GM18526 (cell line): ENCODE results near the gene DLEC1.

ENCODE experiments used
- POLR2A ChIP-seq: IDR thresholded peaks from 3 replicates; pipeline ENCODE4 v1.6.1; 2011; ENCODE audit not compliant: insufficient read length; ENCODE audit errors: extremely low read depth

Gene DLEC1

GRCh38 chr3:38022896-38023709 is 15.9 kb upstream of the DLEC1 start:
- TF ChIP-seq POLR2A: no peak

DNA sequence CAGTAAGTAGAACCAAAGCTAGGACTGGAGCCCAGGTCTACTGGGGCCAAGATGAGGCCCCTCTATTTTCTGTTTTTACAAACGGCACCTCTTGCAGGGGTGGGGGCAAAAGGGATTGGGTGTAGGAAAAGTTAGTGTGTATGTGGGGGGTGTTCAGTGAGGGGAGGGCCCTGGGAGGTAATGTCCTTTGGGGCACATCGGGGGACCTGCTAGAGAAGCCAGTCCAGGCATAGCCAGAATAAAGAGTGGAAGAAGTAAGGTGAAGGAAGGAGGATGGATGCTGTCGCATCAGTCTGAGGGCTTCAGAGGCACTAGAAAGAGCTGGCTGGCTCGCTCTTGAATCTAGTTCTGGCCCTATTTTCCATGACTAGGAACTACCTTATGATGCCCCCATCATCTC is 12.2 kb upstream of the DLEC1 start:
- no peak for TF ChIP-seq POLR2A

DNA sequence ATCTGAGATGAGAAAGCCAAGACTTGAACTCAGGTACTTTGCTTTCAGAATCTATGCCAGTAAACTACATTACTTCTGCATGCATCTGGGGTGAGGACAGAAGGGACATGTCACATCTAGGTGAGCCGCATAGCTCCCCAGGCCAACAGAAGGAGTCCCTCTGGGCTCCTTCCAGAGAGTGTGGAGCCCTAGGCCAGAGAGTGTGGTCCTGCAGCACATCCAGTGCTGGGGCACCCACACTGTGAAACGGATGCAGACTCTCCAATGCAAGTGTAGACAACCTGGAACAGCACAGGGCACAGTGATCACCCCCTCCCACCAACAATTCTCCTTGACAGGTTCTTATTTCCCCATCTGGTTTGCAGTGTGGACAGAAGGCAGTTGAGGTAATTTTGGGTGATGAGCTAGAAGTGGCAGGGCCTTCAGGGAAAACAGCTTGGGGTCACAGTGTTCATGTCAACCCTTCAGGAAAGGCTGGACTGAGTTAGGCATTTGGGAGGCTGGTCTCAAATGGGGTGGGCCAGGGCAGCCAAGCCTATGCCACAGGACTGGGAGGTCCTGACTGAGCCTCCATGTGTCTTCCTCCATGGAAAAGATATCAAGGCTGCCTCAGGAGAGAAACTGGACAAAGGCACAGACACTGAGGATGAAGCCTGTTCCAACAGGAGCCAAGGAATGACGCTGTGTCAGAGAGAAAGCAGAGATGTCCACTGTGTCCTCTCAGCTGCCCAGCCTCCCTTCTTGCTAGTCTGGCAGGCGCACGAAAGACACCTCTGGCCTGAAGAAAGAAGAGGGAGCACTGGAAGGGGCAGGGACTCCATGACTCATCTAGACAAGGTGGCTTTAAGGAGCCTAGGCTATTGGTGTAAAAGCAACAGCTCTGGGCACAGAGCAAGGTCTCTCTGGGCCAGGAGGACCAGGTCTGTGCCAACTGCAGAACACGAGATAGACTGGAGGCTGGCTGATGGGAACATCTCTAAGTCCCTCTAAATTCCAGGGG is 11.2 kb upstream of the DLEC1 start:
- TF ChIP-seq POLR2A: no peak

DNA sequence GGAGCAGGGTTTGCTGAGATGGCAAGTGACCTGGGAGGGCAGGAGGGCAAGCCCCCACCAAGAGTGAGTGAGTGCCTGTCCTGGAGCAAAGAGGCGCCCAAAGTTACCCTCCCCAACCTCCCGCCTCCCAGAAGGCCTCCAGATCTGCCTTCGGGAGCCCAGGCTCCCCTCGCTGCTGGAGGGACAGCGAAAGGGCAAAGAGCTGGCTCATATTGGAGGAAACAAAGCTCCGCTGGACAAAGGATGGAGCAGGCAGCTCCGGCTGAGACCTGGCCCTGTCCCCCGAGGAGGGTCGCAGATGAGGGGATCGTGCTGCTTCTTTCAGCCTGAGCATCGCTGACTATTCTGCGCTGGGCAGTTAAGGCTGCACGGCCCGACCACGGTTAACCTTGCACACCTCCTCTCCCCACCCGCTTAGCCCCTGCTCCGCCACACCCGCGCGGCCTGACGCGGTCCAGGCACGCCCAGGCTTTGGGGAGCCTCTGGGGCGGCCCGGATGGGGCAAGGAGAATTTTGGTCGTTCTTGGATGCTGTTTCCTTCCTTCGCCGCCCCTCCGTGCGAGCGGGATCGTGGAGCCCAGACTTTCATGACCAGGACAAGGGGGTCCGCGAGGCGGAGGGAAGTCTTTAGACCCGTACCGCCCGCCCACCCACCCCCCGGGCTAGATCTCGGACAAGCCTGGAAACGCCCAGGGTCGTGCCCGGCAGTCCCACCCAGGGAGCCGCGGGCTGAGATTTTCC is 10.2 kb upstream of the DLEC1 start:
- TF ChIP-seq POLR2A: no peak

- TF ChIP-seq POLR2A: no peak
These were observed 9.4 kb upstream of the DLEC1 start, which contains the start of gene PLCD1 for GRCh38 chr3:38029400-38030125. TSS of gene PLCD1 (minus strand) at chr3:38029642. CDS start at chr3:38029539, 103 bp downstream.

DNA sequence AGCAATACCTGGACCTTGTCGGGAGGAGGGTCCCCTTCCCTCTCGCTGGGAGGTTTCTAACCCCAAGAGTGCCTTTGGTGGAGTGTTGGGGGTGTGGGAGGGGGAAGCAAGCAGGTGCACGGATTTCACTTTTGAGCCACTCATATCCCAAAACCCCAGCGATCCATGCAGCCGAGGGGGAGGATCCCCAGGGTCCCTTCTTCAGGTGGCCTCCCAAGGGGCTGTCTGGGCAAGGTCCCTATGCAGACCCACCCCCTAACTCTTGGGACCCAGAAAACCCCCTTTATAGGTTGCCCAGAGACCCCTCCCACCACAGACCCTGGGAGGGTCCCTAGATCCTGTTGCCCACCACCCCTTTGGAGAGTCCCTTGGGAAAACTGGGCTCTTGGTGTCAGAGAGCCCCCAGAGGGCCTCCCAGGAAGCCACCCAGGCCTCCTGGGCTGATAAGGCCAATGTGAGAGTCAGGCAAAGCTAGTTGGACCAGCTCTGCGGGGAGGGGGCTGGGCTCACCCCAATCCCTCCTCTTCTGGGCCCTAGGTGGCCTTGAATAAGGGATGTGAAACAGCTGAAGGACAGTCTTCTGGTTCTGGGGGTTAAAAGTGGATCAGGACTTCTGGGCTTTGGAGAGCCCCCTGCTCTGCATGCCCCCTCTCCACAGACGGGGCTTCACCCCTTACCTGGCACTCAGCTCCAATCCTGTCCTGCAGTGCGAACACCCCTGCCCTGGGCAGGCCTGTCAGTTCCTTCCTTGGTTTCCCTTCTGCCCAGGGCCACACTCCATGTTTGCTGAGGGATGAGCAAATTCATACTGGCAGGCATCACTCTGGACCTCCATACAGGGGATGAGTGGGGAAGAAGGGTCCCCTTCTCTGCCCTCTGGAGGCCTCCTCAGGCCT is 8.6 kb upstream of the DLEC1 start:
- no peak for TF ChIP-seq POLR2A

DNA sequence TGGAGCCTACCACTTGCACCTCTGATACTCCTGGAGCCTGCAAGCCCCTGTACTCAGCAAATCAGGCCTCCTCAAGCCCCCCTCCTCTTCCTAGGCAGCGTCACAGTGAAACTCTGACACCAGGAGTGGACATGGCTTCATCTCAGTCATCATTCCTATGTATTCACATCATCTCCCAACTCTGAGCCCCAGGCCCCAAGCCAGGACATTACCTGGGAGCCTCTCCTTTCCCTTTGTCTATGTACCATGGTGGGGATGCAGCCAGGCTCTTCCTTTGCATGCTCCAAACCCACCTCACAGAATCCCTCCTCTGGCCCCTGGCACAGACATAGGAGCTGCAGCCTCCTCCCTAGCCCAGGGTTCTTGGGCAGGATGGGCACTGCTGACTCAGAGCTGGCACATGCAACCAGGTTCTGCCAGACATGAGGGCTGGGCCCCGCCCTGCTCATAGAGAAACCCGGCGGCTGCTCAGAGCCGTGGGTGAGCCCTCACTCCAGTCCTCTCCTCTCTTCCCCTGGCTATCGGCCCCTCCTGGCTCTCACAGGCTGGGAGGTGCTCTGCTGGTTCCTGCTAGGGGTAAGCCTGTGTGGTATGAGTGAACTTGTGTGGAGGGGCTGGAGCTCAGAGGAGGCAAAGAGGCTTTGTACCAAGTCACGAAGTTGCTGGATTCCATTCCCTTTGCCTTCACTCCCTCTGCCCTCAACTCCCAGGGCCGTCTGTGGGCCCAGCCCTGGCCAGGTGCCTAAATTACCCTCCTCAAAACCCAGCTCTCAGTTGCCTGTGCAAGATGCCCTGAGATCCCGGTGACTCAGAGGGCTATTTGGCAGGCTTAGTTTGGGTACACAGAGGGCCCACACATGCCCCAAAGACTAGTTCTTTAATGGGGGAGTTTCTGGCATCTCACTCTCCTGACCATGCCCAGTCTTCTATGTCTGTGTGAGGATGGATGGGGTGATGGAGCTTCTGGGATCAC is 7.7 kb upstream of the DLEC1 start:
- no peak for TF ChIP-seq POLR2A

DNA sequence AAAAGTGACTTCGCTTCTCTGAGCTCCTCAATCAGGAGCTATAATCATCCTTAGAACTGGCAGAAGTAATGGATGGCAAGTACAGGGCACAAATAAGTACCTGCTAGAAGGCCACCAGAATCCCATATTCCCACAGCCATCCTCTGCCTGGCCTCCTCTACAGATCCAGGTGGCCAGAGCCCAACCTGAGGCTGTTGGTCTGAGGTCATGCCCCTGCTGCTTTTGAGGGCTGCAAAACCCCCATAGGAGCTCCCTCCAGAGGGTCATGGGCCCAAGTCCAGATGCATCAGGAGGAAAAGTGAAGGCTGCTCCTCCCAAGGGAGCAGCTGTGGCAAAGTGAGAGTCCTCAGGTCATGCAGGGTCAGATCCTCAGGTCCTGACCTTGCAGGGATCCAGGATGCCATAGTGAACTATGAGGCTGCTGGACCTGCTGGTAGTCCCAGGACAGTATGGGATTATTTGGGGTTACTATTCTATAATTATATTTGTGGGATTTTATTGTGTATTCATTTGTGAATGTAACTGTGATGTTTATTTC is 6.6 kb upstream of the DLEC1 start:
- TF ChIP-seq POLR2A: no peak

GRCh38 chr3:38036286-38036685 is 2.7 kb upstream of the DLEC1 start:
- no peak for TF ChIP-seq POLR2A

DNA sequence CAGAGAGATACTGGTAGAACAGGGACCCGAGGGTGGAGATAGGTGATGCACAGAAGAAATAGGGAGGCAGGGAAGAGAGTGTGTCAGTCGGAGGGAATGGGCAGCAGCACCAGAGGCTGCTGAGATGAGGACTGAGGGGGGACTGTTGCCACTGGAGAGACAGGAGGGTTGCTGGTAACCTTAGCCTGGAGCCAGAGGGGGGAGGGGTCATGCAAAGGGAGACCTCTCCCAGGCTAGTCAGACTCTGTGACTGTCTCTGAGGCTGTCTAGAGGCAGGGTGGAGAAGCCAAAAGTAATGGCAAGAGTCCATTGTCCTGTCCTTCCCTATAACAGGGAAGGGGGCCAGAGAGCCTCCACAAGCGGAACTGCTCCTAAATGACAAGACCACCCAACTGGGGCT is 2.1 kb upstream of the DLEC1 start:
- no peak for TF ChIP-seq POLR2A

DNA sequence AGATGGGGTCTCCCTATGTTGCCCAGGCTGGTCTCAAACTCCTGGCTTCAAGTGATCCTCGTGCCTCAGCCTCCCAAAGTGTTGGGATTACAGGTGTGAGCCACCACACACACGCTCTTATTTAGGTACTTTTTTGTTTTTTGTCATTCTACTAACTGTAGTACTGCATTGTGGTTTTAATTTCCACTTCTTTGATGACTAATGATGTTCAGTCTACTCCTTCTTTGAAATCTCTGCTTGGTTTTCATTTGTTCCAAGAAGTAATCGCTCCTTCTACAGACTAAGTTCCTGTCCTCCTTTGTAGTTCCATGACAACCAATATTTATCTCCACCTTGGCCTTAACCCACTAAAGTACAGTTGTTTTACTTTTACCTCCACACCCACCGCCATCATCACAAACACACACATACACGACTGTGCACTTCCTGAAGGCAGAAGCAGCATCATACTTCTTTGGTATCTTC is 529 bp upstream of the DLEC1 start:
- TF ChIP-seq POLR2A: no peak

- no peak for TF ChIP-seq POLR2A
These were observed 872 bp downstream of the DLEC1 start for GRCh38 chr3:38039899-38040261.
